Measurements from ENCODE around the gene DOCK1.

The DOCK1 gene

GRCh38 chr10:127135844-127136577 is 230.8 kb downstream of the DOCK1 start:
- Histone ChIP-seq H4K20me1 (no peaks in the 10 kb centered on the region), H3K27me3 (no peaks in the 10 kb centered on the region), H3K9ac (no peak overlapping the region), H3K36me3 (no peaks in the 10 kb centered on the region), H3K27ac (no peak overlapping the region), H3K4me1 (no peaks in the 10 kb centered on the region; the same call in 1 of the 2 replicates), H3K9me3 (no peaks in the 10 kb centered on the region), H3K4me3 (no peak overlapping the region), H3K4me2 (no peak overlapping the region)
- no peak for TF ChIP-seq Cebpa-rat (IDR thresholded peaks at IDR 0.05)

DNA sequence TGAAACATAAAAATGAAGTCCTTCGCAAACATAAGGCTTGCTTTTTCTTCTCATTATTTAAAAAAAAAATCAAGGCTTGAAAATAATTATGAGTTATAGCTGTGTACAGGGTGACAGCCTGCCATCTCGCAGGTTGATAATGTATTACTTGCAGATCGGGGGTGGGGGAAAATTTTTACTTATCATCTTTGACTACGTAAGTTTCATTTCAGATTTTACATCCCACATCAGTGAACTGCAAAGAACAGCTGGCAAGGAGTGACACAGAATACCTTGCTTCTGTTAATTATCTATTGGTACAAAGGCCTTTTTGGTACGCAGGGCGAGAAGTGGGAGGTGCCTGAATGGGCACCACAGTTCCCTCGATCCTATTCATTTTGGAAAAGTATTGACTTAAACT is 232.2 kb downstream of the DOCK1 start:
- Histone ChIP-seq H3K9me3 (no peaks in the 10 kb centered on the region), H4K20me1 (no peaks in the 10 kb centered on the region), H3K4me3 (no peak overlapping the region), H3K27me3 (no peaks in the 10 kb centered on the region), H3K9ac (no peak overlapping the region), H3K4me2 (no peak overlapping the region), H3K27ac (no peak overlapping the region), H3K4me1 (peaks cover 6% of the 10 kb centered on the region), H3K36me3 (no peaks in the 10 kb centered on the region)
- no peak for TF ChIP-seq Cebpa-rat (IDR thresholded peaks at IDR 0.05)

DNA sequence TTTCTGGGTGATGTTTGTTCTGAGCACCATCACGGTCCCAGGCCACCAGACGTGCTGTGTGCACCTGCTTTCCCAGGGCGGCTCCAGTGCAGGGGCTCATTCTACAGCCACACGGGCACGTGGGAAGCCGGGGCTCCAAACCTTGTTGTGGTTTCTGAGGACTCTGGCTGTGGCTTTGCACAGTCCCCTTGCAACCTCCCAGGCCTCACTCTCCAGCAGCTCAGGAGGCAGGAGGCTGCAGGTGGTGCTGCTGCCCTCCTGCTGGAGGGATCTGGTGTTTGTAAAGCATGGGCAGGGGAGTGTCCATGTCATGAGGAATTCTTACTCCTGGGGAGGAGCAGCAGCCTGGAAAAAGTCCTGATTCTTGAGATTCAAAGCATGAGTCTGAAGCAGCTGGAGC is 236.9 kb downstream of the DOCK1 start:
- Histone ChIP-seq H3K27me3 (no peaks in the 10 kb centered on the region), H3K9me3 (no peaks in the 10 kb centered on the region)
- TF ChIP-seq Cebpa-rat (IDR thresholded peaks at IDR 0.05), result no peak

DNA sequence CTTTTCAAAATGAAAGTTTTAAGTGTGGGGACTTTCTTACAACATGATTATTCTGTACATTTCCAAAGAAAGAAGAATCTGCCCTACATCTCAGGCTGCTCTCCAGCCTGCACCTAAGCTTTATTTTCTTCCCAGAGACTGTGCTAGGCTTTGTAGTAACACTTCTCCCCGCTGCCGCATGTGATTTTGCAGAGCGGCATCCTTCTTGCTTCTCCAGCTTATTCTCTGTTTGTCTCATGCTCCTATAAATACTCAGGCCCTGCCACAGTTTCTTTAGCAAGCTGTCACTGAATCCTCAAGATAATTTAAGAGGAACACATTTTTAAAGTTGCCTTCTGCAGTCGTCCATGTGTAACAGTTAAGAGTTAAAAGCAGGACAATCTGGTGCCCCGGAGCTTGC is 237.6 kb downstream of the DOCK1 start:
- no peaks in the 10 kb centered on the region for H3K27me3 ChIP-seq
- H3K9me3 ChIP-seq, result no peaks in the 10 kb centered on the region
- no peak overlapping the region for H3K4me3 ChIP-seq
- no peak overlapping the region for H3K27ac ChIP-seq
- H3K9ac ChIP-seq, result no peak overlapping the region
- TF ChIP-seq Cebpa-rat (IDR thresholded peaks at IDR 0.05), result no peak
- H3K36me3 ChIP-seq, result no peaks in the 10 kb centered on the region
- no peak overlapping the region for H3K4me2 ChIP-seq
- H3K4me1 ChIP-seq, result peaks cover 10% of the 10 kb centered on the region
- no peaks in the 10 kb centered on the region for H4K20me1 ChIP-seq

More for the DNA sequence above, 236.9 kb downstream of the DOCK1 start:
- Histone ChIP-seq H3K27ac (no peak overlapping the region), H3K4me2 (peak overlapping the region; percentile 36; the same call in 1 of the 2 replicates), H3K4me1 (peaks cover 10% of the 10 kb centered on the region), H3K36me3 (no peaks in the 10 kb centered on the region), H3K4me3 (no peak overlapping the region), H3K9ac (no peak overlapping the region), H4K20me1 (no peaks in the 10 kb centered on the region)

DNA sequence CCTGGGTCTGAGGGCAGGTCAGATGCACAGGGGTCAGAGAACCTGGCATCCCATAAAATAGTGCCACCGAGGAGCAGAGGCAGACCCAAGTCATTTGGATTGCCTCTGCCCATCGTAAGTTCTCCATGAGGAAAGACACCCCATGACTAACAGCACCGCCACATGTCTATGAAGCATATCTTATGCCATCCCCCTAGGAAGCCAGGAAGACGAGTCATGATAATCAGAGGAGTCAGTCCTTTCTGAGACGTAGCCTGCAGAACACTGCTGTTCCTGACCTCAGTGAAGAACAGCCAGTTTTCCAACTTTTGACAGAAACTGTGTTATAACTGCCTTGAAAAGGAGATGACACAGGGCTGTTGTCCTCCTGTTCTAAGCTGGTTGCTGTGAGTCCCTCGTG is 239.9 kb downstream of the DOCK1 start:
- H3K4me3 ChIP-seq, result no peak overlapping the region
- no peaks in the 10 kb centered on the region for H3K9me3 ChIP-seq
- H3K36me3 ChIP-seq, result no peaks in the 10 kb centered on the region
- H3K27me3 ChIP-seq, result no peaks in the 10 kb centered on the region
- no peak for TF ChIP-seq Cebpa-rat (IDR thresholded peaks at IDR 0.05)
- no peak overlapping the region for H3K9ac ChIP-seq
- peaks cover 10% of the 10 kb centered on the region for H3K4me1 ChIP-seq
- H4K20me1 ChIP-seq, result no peaks in the 10 kb centered on the region
- no peak overlapping the region for H3K27ac ChIP-seq
- H3K4me2 ChIP-seq, result no peak overlapping the region

GRCh38 chr10:127146661-127147060 is 241.4 kb downstream of the DOCK1 start:
- no peak overlapping the region for H3K9ac ChIP-seq
- no peaks in the 10 kb centered on the region for H4K20me1 ChIP-seq
- H3K27ac ChIP-seq, result no peak overlapping the region
- H3K27me3 ChIP-seq, result no peaks in the 10 kb centered on the region
- H3K9me3 ChIP-seq, result no peaks in the 10 kb centered on the region
- no peak overlapping the region for H3K4me3 ChIP-seq
- no peak for TF ChIP-seq Cebpa-rat (IDR thresholded peaks at IDR 0.05)
- H3K4me1 ChIP-seq, result peaks cover 10% of the 10 kb centered on the region
- H3K36me3 ChIP-seq, result no peaks in the 10 kb centered on the region
- no peak overlapping the region for H3K4me2 ChIP-seq

DNA sequence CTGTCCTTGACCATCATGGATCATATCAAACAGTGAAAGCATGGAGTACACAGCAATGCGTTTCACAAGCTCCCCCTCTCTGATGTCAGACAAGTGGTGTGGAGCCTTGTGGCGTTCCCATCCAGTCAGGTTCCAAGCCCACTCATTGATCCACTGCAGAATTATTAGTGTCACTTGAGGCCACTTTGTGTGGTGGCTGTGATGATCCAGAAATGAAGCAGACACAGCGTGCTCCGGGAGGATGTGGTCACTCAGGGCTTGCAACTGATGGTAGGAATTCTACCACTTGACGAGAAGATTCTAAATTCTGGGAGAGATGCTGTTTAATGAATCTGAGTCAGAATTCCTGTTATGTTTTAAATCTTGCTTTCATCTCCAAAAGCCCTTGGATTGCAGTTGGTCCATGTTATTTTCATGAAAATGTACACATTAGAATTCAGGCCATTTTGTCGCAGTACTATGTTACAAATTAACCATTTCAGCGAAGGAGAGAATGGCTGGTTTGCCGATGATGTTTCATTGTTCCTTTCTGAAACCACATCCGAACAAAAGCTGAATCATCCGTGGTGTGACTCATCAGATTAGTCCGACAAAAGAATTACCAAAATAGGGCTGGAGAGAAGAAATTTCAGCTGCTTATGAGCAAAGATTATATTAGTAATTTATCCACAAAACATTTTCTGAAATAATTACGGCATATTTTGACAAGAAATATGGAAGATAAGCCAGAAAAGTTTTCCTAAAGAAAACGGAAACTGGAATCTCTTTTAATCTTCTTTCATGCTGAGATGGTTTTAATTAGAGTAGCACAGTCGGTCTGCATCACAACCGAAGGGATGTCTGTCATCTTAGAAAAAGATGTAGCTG is 243.1 kb downstream of the DOCK1 start:
- Histone ChIP-seq H3K27me3 (no peaks in the 10 kb centered on the region), H3K27ac (no peak overlapping the region), H3K4me2 (no peak overlapping the region), H3K9me3 (no peaks in the 10 kb centered on the region), H4K20me1 (no peaks in the 10 kb centered on the region), H3K4me1 (no peaks in the 10 kb centered on the region), H3K4me3 (no peak overlapping the region), H3K36me3 (no peaks in the 10 kb centered on the region), H3K9ac (no peak overlapping the region)
- no peak for TF ChIP-seq Cebpa-rat (IDR thresholded peaks at IDR 0.05)

GRCh38 chr10:127148933-127149220 is 243.6 kb downstream of the DOCK1 start:
- H3K36me3 ChIP-seq, result no peaks in the 10 kb centered on the region
- H3K4me3 ChIP-seq, result no peak overlapping the region
- H3K9me3 ChIP-seq, result no peaks in the 10 kb centered on the region
- H3K9ac ChIP-seq, result no peak overlapping the region
- no peak overlapping the region for H3K4me2 ChIP-seq
- TF ChIP-seq Cebpa-rat (IDR thresholded peaks at IDR 0.05), result no peak
- no peaks in the 10 kb centered on the region for H3K4me1 ChIP-seq
- H3K27me3 ChIP-seq, result no peaks in the 10 kb centered on the region
- H4K20me1 ChIP-seq, result no peaks in the 10 kb centered on the region
- H3K27ac ChIP-seq, result no peak overlapping the region

- Histone ChIP-seq H3K9ac (no peak overlapping the region), H3K4me1 (no peaks in the 10 kb centered on the region), H3K9me3 (no peaks in the 10 kb centered on the region), H3K27me3 (no peaks in the 10 kb centered on the region), H3K4me2 (no peak overlapping the region), H3K4me3 (no peak overlapping the region), H3K27ac (no peak overlapping the region), H3K36me3 (no peaks in the 10 kb centered on the region), H4K20me1 (no peaks in the 10 kb centered on the region)
- TF ChIP-seq Cebpa-rat (IDR thresholded peaks at IDR 0.05), result no peak
Observed at GRCh38 chr10:127149501-127150081, 244.4 kb downstream of the DOCK1 start.

GRCh38 chr10:127150136-127150535 is 244.9 kb downstream of the DOCK1 start:
- Histone ChIP-seq H3K27ac (no peak overlapping the region), H3K4me3 (no peak overlapping the region), H3K9ac (no peak overlapping the region), H3K4me2 (no peak overlapping the region), H3K4me1 (no peaks in the 10 kb centered on the region), H3K36me3 (no peaks in the 10 kb centered on the region), H4K20me1 (no peaks in the 10 kb centered on the region), H3K9me3 (no peaks in the 10 kb centered on the region), H3K27me3 (no peaks in the 10 kb centered on the region)
- no peak for TF ChIP-seq Cebpa-rat (IDR thresholded peaks at IDR 0.05)
